Placental pericyte (primary cell): ENCODE results near the gene DCAF12. TPM values are rescaled to one million over a fixed set of nuclear protein-coding genes. Genes with fewer than 3 reads are reported as not detected.

Experiments
- small RNA-seq: library from RNA; depleted of rRNA; stranded (forward); fragments of <200 nt; gene quantifications from one replicate; pipeline ENCODE3, GENCODE V24; 2012; ENCODE audit warnings: low replicate concordance
- total RNA-seq: library from RNA; depleted of rRNA; stranded (reverse); fragments of >200 nt; gene quantifications from 2 replicates; pipeline ENCODE4 v1.2.3, GENCODE V29; 2012

The DCAF12 gene
- total RNA-seq = 22.1 and 23.3 TPM in 2 replicates

GRCh38 chr9:34126207-34127034, at the start of gene DCAF12:
TSS of gene DCAF12 (minus strand) at chr9:34126698. CDS start at chr9:34126431, 267 bp downstream.

GRCh38 chr9:34048727-34049629, 77.5 kb downstream of the DCAF12 start, which contains the start of gene UBAP2:
TSS of gene UBAP2 (minus strand) at chr9:34048887. CDS start at chr9:34017148, 31,739 bp downstream.

Small RNA genes lying within 50 kb of the gene (small RNA-seq; reads per million reads assigned to genes)
- gene RN7SKP114 = not detected

Other genes starting within 250 kb of the DCAF12 start
- 16.2 and 30.9 TPM in 2 replicates for gene UBAP2, start 77.8 kb downstream of the DCAF12 start, total RNA-seq
- gene UBAP1, start 52.3 kb upstream of the DCAF12 start, total RNA-seq = 32.9 and 39.0 TPM in 2 replicates
- 0.66 and 9.9 TPM in 2 replicates for gene KIF24, start 202.6 kb upstream of the DCAF12 start, total RNA-seq
- gene NUDT2, start 202.9 kb upstream of the DCAF12 start, total RNA-seq = 27.8 and 31.1 TPM in 2 replicates